Colonic mucosa (tissue), 4 donors: ENCODE measurements around the gene MYO18A. TPM values are rescaled to one million over a fixed set of nuclear protein-coding genes. Genes with fewer than 3 reads are reported as not detected.

Experiments used
- DNase-seq: peaks from one replicate; pipeline ENCODE4 v3.0.0-alpha.2; 2020
- H3K27ac ChIP-seq: fragments of 200-600 bp; one replicate; pipeline ENCODE4 v1.8.0; 2021
- H3K27me3 ChIP-seq: fragments of 200-600 bp; one replicate; pipeline ENCODE4 v1.8.0; 2021
- H3K36me3 ChIP-seq: fragments of 200-600 bp; one replicate; pipeline ENCODE4 v1.8.0; 2021
- H3K4me1 ChIP-seq: fragments of 200-600 bp; one replicate; pipeline ENCODE4 v1.8.0; 2021; ENCODE audit warnings: mild to moderate bottlenecking
- H3K4me3 ChIP-seq: fragments of 200-600 bp; one replicate; pipeline ENCODE4 v1.8.0; 2021
- H3K9ac ChIP-seq, 2 donors: one replicate each; pipeline ENCODE4 v1.7.0; 2013; ENCODE audit warnings: control low read depth in 2 of 2, low read depth in 2 of 2, low read length in 2 of 2
- H3K9me3 ChIP-seq: fragments of 200-600 bp; one replicate; pipeline ENCODE4 v1.8.0; 2021
- CTCF ChIP-seq: fragments of 200-600 bp; IDR thresholded peaks from one replicate; pipeline ENCODE4 v1.8.0; 2022; ENCODE audit warnings: antibody characterized with exemption, mild to moderate bottlenecking
- intact Hi-C: fragments of 100-400 bp; cut with DNase I; formaldehyde crosslinking; loops from one replicate; pipeline ENCODE4 v1.14.1; 2022
- total RNA-seq, 2 donors: library from RNA; stranded (reverse); fragmentation: NEBNext Ultra II Directional in 1 of 2; extraction: Animal tissue kit (Norgen Biotek cat#: 25700) in 1 of 2; gene quantifications; one replicate each; pipeline ENCODE4 v1.2.1, GENCODE V29; 2021
- donor health status: healthy.
- donor health status: DM: no; HTN: no; CAD: no.
- donor health status: DM: no; HTN: no; CAD: no.

Gene MYO18A
- total RNA-seq, 2 donors from 2014 or later, result 63.3 to 112 TPM

GRCh38 chr17:29197516-29198272 is 17.5 kb upstream of the MYO18A start:
- Histone ChIP-seq H3K4me3 (no peak overlapping the region), H3K27me3 (no peaks in the 10 kb centered on the region), H3K4me1 (no peaks in the 10 kb centered on the region), H3K9me3 (no peaks in the 10 kb centered on the region), H3K36me3 (no peaks in the 10 kb centered on the region), H3K27ac (no peak overlapping the region), H3K9ac (no peak overlapping the region)
- no peak for DNase-seq
- no peak for TF ChIP-seq CTCF
- intact Hi-C loops, result no loop called here

- no peaks in the 10 kb centered on the region for H3K4me1 ChIP-seq
- no peak for DNase-seq
- no peaks in the 10 kb centered on the region for H3K27me3 ChIP-seq
- intact Hi-C loops, result no loop called here
- no peak overlapping the region for H3K4me3 ChIP-seq
- H3K27ac ChIP-seq, result no peak overlapping the region
- H3K9ac ChIP-seq, result no peak overlapping the region
- TF ChIP-seq CTCF, result no peak
- no peaks in the 10 kb centered on the region for H3K9me3 ChIP-seq
- H3K36me3 ChIP-seq, result no peaks in the 10 kb centered on the region
Observed at GRCh38 chr17:29196769-29197515, 16.7 kb upstream of the MYO18A start.

GRCh38 chr17:29195465-29196081 is 15.4 kb upstream of the MYO18A start:
- intact Hi-C loops, result no loop called here
- no peak overlapping the region for H3K9ac ChIP-seq
- no peak overlapping the region for H3K4me3 ChIP-seq
- DNase-seq, result no peak
- no peak for TF ChIP-seq CTCF
- no peak overlapping the region for H3K27ac ChIP-seq
- H3K4me1 ChIP-seq, result no peaks in the 10 kb centered on the region
- no peaks in the 10 kb centered on the region for H3K9me3 ChIP-seq
- H3K27me3 ChIP-seq, result no peaks in the 10 kb centered on the region
- no peaks in the 10 kb centered on the region for H3K36me3 ChIP-seq

- TF ChIP-seq CTCF, result no peak
- intact Hi-C loops, result no loop called here
- H3K36me3 ChIP-seq, result no peaks in the 10 kb centered on the region
- no peaks in the 10 kb centered on the region for H3K4me1 ChIP-seq
- no peak overlapping the region for H3K4me3 ChIP-seq
- no peak overlapping the region for H3K27ac ChIP-seq
- H3K9ac ChIP-seq, result no peak overlapping the region
- H3K27me3 ChIP-seq, result no peaks in the 10 kb centered on the region
- no peak for DNase-seq
- H3K9me3 ChIP-seq, result no peaks in the 10 kb centered on the region
Observed at GRCh38 chr17:29194669-29195068, 14.5 kb upstream of the MYO18A start.

GRCh38 chr17:29193146-29193545 is 12.9 kb upstream of the MYO18A start:
- no peaks in the 10 kb centered on the region for H3K36me3 ChIP-seq
- H3K4me1 ChIP-seq, result no peaks in the 10 kb centered on the region
- H3K4me3 ChIP-seq, result no peak overlapping the region
- no peaks in the 10 kb centered on the region for H3K9me3 ChIP-seq
- no peak overlapping the region for H3K9ac ChIP-seq
- no peak for DNase-seq
- no peaks in the 10 kb centered on the region for H3K27me3 ChIP-seq
- TF ChIP-seq CTCF, result no peak
- H3K27ac ChIP-seq, result no peak overlapping the region
- intact Hi-C loops, result no loop called here
